Mesothelial cell of epicardium (in vitro differentiated cells): Measurements from ENCODE around the gene NHSL2. TPM values are rescaled to one million over a fixed set of nuclear protein-coding genes. Genes with fewer than 3 reads are reported as not detected.
A peak's percentile ranks its signal among the peaks of the same experiment; 100 is the strongest.
"Not testable (repeated sequence)": the region's sequence is repeated elsewhere in the genome, so short reads cannot be mapped to it uniquely, and the experiment has no call there.

Source experiments
- DNase-seq, 2 experiments: peaks; one replicate each; pipeline ENCODE4 v3.0.0; 2021; ENCODE audit warnings: low spot score in 2 of 2; ENCODE audit not compliant: unreplicated experiment in 2 of 2
- H3K27ac Mint-ChIP-seq: 2 replicates; pipeline ENCODE4 v1.8.0; 2021; ENCODE audit warnings: mixed read lengths
- H3K27me3 Mint-ChIP-seq: 2 replicates; pipeline ENCODE4 v1.8.0; 2021; ENCODE audit warnings: low read depth, mixed read lengths
- H3K36me3 Mint-ChIP-seq: 2 replicates; pipeline ENCODE4 v1.8.0; 2021; ENCODE audit warnings: mixed read lengths
- H3K4me1 Mint-ChIP-seq: 2 replicates; pipeline ENCODE4 v1.8.0; 2021; ENCODE audit warnings: mixed read lengths
- H3K4me3 Mint-ChIP-seq: 2 replicates; pipeline ENCODE4 v1.8.0; 2021; ENCODE audit warnings: mild to moderate bottlenecking, moderate library complexity, mixed read lengths
- H3K9me3 Mint-ChIP-seq: 2 replicates; pipeline ENCODE4 v1.8.0; 2021; ENCODE audit warnings: mixed read lengths
- total RNA-seq: library from RNA; stranded (reverse); gene quantifications from 3 replicates; pipeline ENCODE4 v1.2.1, GENCODE V29; 2021
- TF ChIP-seq, protein P1 (sequence below): fragments of 200-600 bp; sonication (generic); IDR thresholded peaks from one replicate; pipeline ENCODE4 v1.5.0; 2021; ENCODE audit warnings: antibody characterized with exemption; ENCODE audit not compliant: unreplicated experiment

NHSL2 gene
- total RNA-seq, 1 donor from 2014 or later = 24.0 TPM

DNA sequence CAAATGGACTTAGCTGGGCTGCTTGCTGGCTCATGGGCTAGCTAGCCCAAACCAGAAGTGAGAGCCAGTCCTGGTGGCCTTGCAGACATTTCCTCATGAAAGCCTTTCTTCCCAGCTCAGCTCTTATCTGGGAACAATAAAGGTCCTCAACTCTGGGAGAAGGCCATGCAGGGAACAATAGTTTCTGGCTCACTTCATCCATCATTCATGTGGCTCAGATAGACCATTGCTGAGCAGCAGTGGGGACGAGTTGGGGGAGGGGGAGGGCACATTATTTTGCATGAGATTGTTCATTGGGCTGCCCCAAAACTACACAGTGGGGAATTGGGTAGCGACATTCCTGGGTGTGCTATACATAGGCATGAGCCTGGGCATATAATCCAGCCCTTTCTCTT is 47.6 kb downstream of the NHSL2 start:
- H3K9me3 Mint-ChIP-seq = peaks cover 41% of the 10 kb centered on the region
- H3K4me3 Mint-ChIP-seq = no peak overlapping the region
- peaks cover 20% of the 10 kb centered on the region for H3K4me1 Mint-ChIP-seq
- no peak for DNase-seq
- no peaks in the 10 kb centered on the region for H3K27me3 Mint-ChIP-seq
- H3K36me3 Mint-ChIP-seq = no peaks in the 10 kb centered on the region
- TF ChIP-seq, protein P1, sequence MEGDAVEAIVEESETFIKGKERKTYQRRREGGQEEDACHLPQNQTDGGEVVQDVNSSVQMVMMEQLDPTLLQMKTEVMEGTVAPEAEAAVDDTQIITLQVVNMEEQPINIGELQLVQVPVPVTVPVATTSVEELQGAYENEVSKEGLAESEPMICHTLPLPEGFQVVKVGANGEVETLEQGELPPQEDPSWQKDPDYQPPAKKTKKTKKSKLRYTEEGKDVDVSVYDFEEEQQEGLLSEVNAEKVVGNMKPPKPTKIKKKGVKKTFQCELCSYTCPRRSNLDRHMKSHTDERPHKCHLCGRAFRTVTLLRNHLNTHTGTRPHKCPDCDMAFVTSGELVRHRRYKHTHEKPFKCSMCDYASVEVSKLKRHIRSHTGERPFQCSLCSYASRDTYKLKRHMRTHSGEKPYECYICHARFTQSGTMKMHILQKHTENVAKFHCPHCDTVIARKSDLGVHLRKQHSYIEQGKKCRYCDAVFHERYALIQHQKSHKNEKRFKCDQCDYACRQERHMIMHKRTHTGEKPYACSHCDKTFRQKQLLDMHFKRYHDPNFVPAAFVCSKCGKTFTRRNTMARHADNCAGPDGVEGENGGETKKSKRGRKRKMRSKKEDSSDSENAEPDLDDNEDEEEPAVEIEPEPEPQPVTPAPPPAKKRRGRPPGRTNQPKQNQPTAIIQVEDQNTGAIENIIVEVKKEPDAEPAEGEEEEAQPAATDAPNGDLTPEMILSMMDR = no peak
- peak overlapping the region; percentile 76 for H3K27ac Mint-ChIP-seq

DNA sequence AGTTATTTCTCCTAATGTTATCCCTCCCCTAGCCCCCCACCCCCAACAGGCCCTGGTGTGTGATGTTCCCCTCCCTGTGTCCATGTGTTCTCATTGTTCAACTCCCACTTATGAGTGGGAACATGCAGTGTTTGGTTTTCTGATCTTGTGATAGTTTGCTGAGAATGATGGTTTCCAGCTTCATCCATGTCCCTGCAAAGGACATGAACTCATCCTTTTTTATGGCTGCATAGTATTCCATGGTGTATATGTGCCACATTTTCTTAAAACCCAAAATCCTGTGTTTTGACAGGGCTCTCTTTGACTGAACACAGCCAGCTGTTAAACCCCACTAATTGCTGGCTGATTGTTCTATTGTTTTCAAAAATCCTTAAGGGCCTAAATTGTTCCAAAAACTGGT is 53.5 kb downstream of the NHSL2 start:
- not testable (repeated sequence) for H3K4me3 Mint-ChIP-seq, H3K27ac Mint-ChIP-seq, DNase-seq, H3K36me3 Mint-ChIP-seq, H3K27me3 Mint-ChIP-seq, H3K4me1 Mint-ChIP-seq
- H3K9me3 Mint-ChIP-seq = peaks cover 61% of the 10 kb centered on the region

DNA sequence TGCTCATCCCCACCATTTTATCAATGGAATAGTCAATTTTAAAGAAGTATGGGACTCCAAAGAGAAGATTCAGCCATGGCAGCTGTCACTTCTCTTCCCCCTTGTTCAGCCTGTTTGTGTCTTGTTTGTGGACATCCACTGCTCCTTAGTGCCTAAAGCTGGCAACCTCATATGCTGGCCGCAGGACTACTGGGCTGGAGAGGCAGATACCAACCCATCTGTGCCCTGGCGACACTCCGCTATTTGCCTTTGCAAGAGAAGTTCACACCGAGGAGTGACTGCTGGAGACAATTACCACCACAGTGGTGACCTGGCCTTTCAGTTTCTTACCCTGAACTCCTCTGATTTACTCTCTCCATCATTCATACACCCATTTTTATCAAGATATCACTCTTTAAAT is 64.3 kb downstream of the NHSL2 start:
- no peak for DNase-seq
- Mint-ChIP-seq H3K4me1 (no peaks in the 10 kb centered on the region), H3K27me3 (no peaks in the 10 kb centered on the region), H3K36me3 (no peaks in the 10 kb centered on the region), H3K4me3 (no peak overlapping the region), H3K9me3 (peaks cover 22% of the 10 kb centered on the region), H3K27ac (no peak overlapping the region)
- TF ChIP-seq, protein P1 = no peak

DNA sequence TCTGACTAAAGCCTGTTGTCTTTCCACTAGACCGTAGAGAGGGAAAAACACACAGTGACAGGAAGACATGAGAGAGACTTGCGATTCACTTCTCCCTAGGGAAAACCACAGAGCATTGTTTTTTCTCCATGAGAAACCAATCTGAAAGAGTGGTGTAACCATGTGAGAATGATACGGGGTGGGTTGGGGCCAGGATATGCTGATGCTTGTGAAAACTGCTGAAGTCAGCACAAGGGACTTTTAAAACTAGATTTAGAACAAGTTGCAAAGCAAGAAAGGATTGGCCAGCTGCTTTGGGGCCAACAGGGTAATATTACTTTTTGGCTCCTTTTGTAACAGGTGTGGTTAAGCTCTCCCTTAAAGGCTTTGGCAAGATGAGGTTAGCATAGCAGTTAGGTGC is 66.1 kb downstream of the NHSL2 start:
- no peaks in the 10 kb centered on the region for H3K4me1 Mint-ChIP-seq
- TF ChIP-seq, protein P1 = no peak
- no peak for DNase-seq
- no peak overlapping the region for H3K27ac Mint-ChIP-seq
- peaks cover 25% of the 10 kb centered on the region for H3K9me3 Mint-ChIP-seq
- no peak overlapping the region for H3K4me3 Mint-ChIP-seq
- no peaks in the 10 kb centered on the region for H3K27me3 Mint-ChIP-seq
- peaks cover 2% of the 10 kb centered on the region for H3K36me3 Mint-ChIP-seq

DNA sequence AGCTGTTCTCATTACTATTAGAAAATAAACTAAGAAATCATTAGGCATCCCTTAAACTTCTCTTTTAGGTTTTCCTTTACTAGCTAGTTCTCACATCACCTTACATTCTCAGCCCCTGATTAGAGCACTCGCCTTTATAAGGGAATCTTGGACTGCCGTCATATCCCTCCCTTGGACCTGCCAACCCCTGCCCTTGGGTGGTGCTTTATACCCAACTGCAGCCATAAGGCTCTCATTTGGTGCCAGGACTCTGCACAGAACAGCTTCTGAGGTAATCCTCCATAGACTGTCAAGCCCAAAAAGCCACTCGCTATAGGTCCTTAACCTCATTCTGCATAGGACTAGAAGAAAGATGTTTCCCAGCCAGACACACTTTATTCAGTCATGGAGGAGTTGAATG is 67.5 kb downstream of the NHSL2 start:
- Mint-ChIP-seq H3K36me3 (peaks cover 7% of the 10 kb centered on the region), H3K27ac (no peak overlapping the region), H3K9me3 (peaks cover 31% of the 10 kb centered on the region), H3K27me3 (no peaks in the 10 kb centered on the region), H3K4me1 (no peaks in the 10 kb centered on the region), H3K4me3 (no peak overlapping the region)
- TF ChIP-seq, protein P1 = no peak
- no peak for DNase-seq

DNA sequence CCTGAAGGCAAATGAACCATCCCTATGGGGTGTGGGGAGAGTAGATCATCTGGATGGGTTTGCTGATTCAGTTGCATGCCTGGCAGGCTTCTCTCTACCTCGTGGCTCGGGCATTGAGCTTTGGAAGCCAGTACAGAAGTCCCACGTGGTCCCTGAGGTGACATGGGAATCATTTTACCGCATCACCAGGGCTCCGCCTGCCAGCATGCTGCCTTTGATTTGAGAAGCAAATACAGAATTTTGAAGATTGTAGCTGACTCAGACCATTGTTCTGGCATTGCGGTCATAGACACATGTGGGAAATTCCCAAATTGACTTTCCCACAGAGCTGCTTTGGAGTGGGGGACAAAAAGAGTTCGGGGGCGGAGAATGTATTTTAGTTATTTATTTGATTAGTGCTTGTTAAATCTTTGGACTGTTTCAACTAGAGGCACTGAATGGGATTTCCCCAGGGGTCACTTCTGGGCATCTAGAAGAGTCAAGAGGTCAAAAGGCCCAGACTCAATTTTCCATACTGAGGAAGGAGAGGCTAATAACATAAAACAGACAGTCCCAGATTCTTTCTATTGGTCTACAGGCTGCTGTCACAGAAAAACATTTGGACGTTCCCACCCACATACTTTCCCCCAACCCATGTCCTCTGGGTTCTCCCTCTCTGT is 79.3 kb downstream of the NHSL2 start:
- peaks cover 4% of the 10 kb centered on the region for H3K36me3 Mint-ChIP-seq
- TF ChIP-seq, protein P1 = no peak
- no peak overlapping the region for H3K27ac Mint-ChIP-seq
- DNase-seq = no peak
- no peaks in the 10 kb centered on the region for H3K27me3 Mint-ChIP-seq
- peaks cover 35% of the 10 kb centered on the region for H3K4me1 Mint-ChIP-seq
- peaks cover 25% of the 10 kb centered on the region for H3K9me3 Mint-ChIP-seq
- H3K4me3 Mint-ChIP-seq = no peak overlapping the region
